ENCODE results near the gene LIG4. TPM values are rescaled to one million over a fixed set of nuclear protein-coding genes. Genes with fewer than 3 reads are reported as not detected.
"Not testable (repeated sequence)": the region's sequence is repeated elsewhere in the genome, so short reads cannot be mapped to it uniquely, and the experiment has no call there.

LIG4 gene
- 6.5 TPM for total RNA-seq
- long read RNA-seq, full-length matches to known transcripts, result 6 of 9 reads
- long read RNA-seq, partial matches to known transcripts, result 0 of 9 reads
- long read RNA-seq, other reads (novel, unspliced or antisense), result 3 of 9 reads

DNA sequence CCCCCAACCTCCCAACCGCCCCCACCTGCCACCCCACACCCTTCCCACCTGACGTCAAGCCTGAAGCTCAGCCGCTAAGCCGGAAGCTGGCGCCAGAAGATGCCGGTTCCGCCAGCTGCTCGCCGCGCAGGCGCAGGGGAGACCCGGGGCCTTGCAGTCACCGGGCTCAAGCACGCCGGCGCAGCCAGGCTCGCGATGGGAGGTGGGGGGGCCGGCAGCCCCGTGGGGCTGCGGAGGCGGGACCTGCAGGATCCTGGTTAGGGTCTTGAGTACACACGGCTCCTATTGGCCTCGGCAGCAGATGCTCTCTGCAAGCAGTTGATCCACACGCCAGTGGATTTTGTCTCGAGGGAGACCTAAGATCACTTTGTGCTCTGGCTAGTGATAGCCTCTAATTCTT, at the start of gene LIG4:
TSS of gene LIG4 (minus strand) at position 101 of the 400 bp plus-strand sequence. CDS start 4,268 bp downstream, outside the sequence.
- intact Hi-C loops (cut with DNase I), result no loop called here

DNA sequence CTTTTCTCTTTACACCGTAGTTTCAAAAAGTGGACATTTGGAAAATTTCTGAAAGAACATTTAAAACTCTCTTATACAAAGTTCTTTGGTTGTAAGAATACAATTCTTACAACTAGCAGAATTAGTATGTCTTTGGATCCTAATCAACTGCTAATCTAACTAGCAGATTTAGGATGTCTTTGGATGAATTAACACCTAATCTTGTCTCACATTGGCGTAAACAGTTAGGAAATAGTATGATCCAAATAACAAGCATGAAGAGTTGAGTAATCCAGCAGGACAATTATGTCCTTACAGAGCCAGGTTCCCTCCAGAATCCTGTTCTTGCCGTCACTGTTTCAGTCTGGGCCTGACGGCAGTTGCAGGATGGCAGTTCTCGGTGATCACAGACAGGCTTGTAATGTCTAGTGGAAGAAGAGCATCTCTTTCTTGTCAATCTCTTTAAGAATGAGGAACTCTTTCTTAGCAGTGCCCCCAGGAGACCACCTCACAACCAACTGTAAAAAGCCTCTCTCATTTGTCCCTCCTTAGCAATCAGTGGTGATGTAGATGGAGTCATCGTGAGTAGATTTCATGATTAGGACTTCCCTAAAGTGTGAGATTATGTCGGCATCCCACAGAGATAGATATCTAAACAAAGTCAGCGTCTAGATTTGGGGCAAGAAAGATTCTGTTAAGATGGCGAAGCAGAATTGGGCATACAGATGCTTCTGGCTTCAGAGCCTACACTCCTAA, 48.5 kb upstream of the LIG4 start:
- ATAC-seq (ENCODE audit: poor library complexity), result no peak
- no peak for DNase-seq
- intact Hi-C loops (cut with DNase I), result no loop called here

More for the DNA sequence above, at the start of gene LIG4:
- ATAC-seq (ENCODE audit: poor library complexity) (peak; percentile 86), DNase-seq (peak; percentile 96)

DNA sequence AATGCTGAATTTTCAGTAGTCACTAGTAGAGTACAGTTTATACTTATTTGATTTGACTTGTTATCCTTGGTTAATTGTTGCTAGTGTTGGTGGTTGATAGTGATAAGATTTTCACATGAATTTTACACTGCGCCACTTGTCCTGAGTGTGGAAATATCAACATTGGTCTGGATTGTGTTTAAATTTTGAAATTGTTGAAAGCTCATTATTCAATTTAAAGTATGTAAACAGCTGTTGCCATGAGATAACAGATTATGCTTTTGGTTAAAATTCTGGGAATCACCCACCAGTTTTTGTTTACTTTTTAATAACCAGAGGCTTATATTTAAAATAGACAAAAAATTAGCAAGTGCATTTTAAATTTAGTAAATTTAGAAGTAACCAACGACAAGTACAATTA, 41.9 kb upstream of the LIG4 start:
- DNase-seq, result no peak
- no peak for ATAC-seq (ENCODE audit: poor library complexity)
- intact Hi-C loops (cut with DNase I), result no loop called here

DNA sequence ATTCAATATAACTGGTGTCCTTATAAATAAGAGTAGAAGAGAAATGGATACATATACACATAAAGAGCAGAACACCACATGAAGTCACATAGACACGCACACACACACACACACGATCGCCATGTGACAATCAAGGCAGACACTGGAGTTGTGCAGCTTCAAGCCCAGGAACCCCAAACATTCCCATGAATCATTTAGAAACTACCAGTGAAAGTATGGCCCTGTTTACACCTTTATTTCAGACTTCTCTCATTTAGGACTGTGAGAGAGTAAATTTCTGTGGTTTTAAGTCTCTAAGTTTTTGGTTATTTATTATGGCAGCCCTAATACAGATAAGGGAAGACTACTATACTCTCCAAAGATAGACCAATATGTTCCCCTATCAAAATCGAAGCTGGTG, 33.8 kb upstream of the LIG4 start:
- intact Hi-C loops (cut with DNase I), result no loop called here

DNA sequence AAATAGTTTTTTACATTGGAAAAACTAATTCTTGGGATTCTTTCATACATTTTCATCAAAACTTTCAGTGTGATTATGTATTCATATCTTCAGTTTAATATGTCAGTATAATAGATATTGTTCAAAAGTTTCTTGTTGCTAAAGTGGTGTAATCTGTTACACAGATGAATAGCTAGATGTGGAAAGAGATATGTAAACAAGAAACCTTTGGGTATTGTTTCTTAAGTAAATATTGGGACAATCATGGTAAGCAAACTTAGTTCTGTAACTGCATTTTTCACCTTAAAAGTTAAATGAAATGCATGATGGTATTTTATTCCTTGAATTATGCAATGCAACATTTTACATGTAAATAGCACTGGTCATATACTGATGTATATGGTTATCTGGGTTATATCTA, 15.0 kb upstream of the LIG4 start:
- ATAC-seq (ENCODE audit: poor library complexity), result no peak
- DNase-seq, result no peak
- intact Hi-C loops (cut with DNase I), result no loop called here

More for the DNA sequence above, 33.8 kb upstream of the LIG4 start:
- no peak for ATAC-seq (ENCODE audit: poor library complexity)
- DNase-seq, result no peak

DNA sequence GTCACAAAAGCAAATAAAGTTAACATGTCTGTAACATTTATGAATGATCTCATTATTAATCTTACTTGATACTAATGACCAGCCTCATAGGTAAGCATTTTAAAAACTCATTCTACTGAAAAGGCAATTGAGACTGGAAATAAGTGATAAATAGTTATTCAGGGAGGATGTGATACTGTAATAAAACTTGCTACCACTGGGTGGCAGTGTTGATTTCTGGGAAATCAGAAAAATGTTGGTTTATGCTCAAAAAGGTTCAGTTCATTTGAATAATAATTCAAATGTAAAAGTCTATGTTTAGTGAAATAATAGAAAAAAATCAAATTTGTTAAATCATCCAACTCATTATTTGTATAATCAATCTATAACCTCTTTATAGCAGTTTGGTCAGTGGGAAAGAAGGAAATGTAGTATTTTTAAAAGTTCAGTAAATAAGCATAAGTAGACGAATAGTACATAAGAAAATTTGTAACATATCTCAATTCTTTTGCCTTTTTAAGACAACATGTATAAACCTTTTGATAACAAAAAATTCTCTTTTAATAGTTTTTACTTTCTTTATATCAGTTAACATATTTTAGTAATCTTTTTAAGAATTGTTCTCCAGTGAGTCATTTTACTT, 12.4 kb upstream of the LIG4 start:
- peak; percentile 37 for ATAC-seq (ENCODE audit: poor library complexity)
- intact Hi-C loops (cut with DNase I), result no loop called here

DNA sequence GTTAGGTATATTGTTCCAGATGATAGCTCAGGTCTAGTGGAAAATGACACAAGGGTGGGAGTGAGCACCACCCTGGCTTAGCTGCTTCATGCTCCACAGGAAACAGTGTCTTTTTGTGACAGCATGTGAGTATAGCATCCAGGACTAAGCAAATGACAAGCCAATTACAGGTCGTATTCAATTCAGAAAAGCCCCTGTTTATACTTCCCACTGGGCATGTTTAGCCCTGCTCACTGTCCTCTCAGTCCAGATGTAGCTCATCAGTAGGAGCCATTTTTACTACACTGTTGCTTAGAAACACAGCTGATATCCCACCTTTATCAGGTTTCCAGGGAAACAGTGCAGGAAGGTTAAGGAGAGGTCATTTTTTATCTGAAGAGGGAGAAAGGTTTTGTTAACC, 10.8 kb upstream of the LIG4 start:
- no peak for DNase-seq
- intact Hi-C loops (cut with DNase I), result no loop called here
- peak; percentile 56 for ATAC-seq (ENCODE audit: poor library complexity)

More for the DNA sequence above, 12.4 kb upstream of the LIG4 start:
- DNase-seq, result no peak

DNA sequence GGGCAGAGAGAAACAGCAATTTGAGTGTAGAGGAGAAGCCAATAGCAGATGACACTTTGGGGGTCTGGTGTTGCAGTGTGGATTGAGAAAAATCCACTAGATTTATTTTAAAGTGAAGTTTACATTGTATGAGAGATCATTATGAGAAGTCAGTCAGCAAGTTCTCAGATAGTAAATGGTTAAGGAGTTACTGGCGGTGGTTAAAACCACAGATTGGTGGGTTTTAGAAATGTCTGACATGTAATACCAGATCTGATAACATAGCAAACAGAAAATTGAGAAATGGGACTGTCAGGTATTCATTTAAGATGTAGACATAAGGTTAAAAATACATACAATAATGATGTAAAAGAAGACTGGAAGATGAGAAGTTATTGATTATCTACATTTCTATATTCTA, 10.1 kb upstream of the LIG4 start:
- intact Hi-C loops (cut with DNase I), result no loop called here

DNA sequence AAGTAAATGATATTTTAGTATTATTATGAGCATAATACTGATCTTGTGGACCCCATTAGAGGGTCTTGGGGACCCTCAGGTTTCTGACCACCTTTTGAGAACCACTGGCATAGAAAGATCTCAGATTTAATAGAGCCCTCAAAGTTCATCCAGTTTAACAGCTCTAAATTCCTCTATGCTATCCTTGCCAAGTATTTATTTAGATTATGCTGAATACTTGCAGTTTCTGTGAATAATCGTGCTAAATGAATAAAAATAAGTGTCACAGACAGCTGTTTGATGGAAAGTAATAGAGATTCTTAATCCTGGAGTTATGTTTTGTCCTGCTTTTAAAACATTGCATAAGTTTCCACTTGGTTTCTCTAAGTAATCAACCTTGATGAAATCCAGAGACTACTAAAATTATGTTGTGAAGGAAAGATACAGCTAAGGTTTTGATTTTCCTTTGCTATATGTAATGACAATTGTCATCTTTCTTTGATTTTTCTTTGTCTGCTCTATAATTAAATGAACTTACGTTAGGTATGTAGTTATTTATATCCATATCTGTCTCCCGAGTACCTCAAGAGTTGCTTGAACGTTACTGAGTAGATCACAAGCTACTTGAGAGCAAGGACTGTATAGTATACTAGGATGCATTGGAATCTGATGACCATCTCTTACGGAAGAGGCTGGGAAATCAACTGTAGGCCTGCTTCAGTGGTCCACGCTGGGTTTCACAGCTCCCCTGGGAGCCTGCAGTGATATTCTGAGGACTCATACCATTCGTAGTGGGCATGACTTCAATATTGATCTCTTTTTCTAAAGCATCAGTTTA, 8.6 kb upstream of the LIG4 start:
- DNase-seq (no peak), ATAC-seq (ENCODE audit: poor library complexity) (no peak)
- intact Hi-C loops (cut with DNase I), result no loop called here

More for the DNA sequence above, 10.1 kb upstream of the LIG4 start:
- ATAC-seq (ENCODE audit: poor library complexity) (no peak), DNase-seq (no peak)

DNA sequence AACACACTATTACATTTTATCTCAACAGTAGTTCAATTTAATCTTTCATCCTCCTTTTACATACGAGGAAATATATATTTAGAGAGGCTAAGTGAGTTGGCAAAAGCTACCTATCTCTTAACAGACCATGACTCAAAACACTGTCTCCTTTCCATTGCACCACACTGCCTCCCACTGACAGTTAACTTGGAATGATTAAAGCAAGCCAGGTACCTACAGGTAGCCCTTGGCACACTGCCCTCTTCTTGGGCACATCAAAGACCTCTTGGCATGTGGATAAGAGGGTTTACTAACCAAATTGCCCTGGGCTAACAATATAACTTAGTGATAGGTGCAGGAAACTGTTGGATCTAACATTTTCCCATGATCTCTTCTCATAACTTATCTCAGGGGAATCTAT, 4.7 kb upstream of the LIG4 start:
- ATAC-seq (ENCODE audit: poor library complexity) (no peak), DNase-seq (no peak)
- intact Hi-C loops (cut with DNase I), result no loop called here

DNA sequence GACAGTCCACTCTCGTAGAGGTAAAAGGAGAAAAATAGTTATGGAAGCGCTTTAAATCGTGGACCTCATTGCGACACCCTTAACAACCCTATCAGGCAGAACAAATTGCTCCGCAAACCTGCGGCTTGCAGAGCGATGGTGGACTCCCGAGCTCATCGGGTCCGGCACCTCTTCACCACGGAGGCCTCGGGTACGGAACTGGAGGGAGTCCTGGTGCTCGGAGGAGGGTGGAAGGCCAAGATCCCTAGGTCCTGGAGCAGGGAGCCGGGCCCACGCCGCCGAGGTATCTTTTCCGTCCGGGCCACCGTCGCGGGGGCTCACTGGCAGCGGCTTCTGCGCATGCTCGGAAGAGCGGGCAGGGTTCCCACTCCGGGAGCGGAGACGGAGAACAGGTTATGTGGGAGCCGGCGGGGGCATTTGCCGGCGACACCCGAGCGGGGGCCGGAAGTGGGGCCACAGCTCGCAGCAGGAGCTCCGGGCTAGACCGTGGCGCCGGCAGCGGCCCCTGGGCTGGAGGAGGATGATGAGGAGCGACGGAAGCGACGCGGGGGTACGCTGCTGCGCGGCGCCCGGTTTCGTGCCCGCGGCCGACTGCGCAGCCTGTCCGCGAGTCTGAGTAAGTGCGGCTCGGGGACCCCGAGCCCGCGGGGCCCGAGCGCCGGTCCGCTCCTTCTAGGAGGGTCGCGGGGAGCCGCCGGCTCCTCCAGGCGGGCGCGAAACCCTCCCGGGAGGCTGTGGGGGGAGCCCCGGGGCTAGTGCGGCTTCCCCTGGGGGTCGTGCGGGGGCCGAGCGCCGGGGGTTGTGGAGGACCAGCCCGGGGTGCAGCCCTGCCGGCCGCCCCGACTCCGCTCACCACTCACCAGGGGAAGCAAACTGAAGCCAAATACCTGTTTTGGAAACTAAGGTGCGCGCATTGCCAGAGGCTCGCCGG, 3.0 kb upstream of the LIG4 start, which contains the start of gene ABHD13:
TSS of gene ABHD13 (plus strand) at position 349 of the 931 bp plus-strand sequence. CDS start 10,827 bp downstream, outside the sequence.
- ATAC-seq (ENCODE audit: poor library complexity) (peak; percentile 95), DNase-seq (peak; percentile 94)
- intact Hi-C loops (cut with DNase I), result no loop called here

DNA sequence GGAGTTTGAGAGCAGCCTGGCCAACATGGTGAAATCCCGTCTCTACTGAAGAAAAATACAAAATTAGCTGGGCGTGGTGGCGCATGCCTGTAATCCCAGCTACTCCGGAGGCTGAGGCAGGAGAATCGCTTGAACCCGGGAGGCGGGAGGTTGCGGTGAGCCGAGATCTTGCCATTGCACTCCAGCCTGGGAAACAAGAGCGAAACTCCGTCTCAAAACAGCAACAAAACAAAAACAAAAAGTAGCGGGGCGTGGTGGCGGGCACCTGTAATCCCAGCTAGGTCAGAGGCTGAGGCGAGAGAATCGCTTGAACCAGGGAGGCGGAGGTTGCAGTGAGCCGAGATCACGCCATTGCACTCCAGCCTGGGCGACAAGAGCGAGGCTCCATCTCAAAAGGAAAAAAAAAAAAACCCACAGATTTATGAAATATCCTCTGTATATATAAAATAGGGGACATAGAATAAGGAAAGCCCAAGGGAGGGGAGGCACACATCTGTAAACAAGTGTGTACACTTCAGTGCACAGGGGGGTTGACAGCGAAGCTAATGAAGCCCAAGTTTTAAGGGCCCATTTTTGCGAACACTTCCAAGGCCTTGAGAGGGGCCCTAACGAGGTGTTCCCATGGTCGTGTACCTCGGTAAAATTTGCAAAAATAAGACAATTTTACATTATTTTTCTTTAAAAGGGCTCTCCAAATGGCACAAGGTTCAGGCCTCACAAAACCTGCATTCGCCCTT, 2.1 kb upstream of the LIG4 start:
- intact Hi-C loops (cut with DNase I); DNase-seq: not testable (repeated sequence)
- peak; percentile 2 for ATAC-seq (ENCODE audit: poor library complexity)

DNA sequence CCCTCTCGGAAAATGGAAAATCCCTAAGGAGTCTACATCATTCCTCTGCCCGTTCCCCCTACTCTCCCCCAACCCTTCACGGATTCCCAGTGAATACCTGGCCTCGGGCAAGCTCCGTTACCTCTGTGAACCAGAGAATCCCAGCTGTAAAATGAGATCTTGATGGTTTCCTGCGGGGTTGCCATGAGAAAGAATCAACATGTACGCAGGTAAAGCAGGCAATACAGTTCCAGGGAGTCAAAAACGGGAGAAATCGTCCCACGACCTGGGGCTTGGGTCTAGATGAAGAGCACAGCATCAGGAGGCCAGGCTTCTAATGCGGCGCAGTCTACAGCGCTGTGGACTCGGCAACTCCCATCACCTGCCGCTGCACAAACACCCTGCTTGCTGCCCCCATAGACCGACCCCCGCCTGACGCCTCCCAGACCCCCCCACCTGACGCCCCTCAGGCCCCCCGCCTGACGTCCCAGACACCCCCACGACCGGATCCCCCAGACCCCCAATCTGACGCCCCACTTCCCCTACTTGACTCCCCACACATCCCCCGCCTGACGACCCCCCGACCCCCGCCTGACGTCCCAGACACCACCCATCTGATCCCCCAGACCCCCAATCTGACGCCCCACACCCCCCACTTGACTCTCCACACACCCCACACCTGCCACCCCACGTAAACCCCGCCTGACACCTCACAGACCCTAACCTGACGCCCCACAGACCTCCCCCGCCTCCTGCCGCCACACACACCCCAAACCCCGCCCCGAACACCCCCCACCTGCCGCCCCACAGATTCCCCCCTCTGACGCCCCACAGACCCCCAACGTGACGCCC, 680 bp downstream of the LIG4 start:
- intact Hi-C loops (cut with DNase I), result no loop called here
- DNase-seq (peak; percentile 42), ATAC-seq (ENCODE audit: poor library complexity) (no peak)

DNA sequence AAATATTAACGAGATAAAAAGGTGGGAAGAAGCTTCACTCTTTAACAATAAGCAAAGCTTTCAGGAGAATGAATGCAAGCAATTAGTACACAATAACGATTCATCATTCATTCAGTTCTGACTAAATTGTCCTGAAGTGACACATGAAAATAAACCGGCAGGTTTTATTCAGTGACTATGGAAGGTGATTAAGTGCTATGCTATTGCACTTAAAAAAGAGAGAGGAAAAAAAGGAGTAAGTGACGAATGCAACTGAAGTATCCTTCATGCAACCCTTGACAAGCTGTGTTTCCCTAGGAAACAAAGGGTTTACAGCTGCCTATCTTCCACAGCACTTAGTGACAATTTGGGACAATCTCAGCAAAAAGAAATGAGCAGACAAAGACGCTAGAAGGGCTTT, 1.4 kb downstream of the LIG4 start:
- intact Hi-C loops (cut with DNase I), result no loop called here
- ATAC-seq (ENCODE audit: poor library complexity) (no peak), DNase-seq (no peak)

DNA sequence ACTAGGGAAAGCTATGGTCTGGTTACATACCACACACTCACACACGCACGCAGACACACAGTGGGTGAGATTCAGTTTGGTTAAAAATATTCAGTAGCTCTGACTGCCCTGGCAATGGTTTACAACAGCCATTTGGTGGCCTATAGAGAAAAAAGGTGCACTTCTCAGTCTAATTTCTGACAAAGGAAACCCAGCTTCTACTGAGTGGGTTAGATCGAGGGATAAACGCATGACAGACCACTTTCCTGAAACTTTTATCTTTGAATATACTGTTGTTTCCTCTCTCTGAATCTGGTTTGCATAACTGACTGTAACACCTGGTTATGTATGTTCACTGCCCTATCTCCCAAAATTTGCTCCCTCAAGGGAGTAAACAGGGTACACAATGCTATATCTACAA, 2.5 kb downstream of the LIG4 start:
- ATAC-seq (ENCODE audit: poor library complexity), result no peak
- intact Hi-C loops (cut with DNase I), result no loop called here
- DNase-seq, result no peak

DNA sequence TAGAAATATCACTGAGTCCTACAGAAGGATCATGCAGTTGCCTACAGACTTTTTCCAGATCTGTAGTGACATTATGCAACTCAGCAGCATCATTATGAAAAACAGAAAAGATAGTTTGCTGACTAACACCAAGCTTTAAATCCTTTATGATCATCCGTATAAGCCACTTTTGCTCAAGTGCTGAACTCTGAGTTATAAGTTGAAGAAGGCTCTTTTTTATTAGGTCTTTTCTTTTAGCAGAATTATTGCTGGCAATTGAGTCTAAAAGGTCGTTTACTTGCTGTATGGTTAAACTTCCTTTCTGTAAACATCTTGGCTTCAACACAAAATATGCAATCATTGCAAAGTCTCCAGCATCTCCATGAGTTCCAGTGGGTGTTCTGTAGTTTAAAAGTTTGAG, 4.8 kb downstream of the LIG4 start:
- ATAC-seq (ENCODE audit: poor library complexity) (no peak), DNase-seq (no peak)
- intact Hi-C loops (cut with DNase I), result no loop called here
